ENCODE data around the gene STXBP1.

Gene STXBP1

DNA sequence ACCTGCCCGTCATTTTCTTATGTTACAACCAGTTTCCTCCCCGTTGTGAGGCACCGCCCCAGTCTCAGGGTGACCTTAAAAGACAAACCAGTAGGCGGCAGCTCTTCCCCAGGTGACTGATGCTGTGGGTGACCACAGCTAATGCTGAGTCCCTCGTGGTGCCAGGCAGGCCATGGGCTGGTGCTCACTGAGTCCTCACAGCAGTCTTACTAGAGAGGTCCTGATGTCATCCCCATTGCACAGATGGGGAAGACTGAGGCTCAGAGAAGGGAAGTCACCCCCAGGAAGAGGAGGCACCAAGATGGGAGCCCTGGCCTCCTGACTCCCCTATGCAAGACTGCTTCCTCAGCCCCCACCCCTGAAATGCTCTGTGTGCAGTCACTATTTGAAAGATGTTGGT is 95.7 kb downstream of the STXBP1 start:
- DNase-seq, result no peak
- intact Hi-C loops (cut with DNase I), result no loop called here

DNA sequence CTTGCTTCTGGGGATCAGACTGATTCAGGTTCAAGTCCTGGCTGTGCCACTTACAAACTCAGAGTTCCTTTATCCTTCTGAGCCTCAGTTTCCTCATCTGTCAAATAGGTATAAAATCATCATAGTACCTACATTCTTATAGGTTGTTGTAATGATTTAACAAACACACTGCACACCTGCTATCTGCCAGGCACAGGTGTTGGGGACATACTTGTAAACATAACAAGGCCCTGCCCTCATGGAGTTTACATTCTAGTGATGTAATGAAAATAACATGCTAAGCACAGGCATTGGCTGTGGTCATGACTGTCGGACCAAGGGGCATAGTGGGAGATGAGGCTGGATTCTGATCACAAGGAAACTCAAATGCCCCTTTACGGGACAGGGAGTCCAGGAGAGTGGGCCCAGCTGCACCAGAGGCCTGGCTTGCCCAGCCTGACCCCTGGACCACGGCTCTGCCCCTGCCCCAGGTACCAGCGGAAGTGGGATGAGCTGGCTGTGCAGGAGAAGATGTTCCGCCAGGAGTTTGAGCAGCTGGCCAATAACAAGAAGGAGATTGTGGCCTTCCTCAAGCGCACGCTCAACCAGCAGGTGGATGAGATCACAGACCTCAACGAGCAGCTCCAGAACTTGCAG is 97.0 kb downstream of the STXBP1 start:
- intact Hi-C loops (cut with DNase I), result no loop called here

GRCh38 chr9:127710204-127710783 is 98.2 kb downstream of the STXBP1 start:
- intact Hi-C loops (cut with DNase I), result no loop called here
- no peak for DNase-seq

More for the DNA sequence above, 97.0 kb downstream of the STXBP1 start:
- DNase-seq, result no peak

DNA sequence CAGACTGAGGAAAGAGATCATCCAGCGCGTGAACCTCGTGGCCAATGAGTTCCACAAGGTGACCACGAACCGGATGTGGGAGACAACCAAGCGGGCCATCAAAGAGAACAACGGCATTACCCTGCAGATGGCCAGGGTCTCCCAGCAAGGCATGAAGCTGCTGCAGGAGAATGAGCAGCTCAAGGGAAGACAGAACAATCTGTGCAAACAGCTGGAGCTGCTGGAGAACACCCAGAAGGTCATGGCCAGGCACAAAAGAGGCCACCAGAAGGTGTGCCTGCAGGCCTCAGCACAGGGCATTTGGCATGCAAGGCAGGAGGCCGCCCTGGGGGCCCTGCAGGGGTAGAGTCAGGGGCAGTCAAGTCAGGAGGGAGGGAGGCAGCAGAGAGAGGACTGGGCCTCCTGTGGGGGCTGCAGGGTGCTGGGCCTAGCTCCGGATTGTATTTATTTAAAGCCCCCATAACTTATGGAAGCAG is 99.2 kb downstream of the STXBP1 start:
- intact Hi-C loops (cut with DNase I), result no loop called here

DNA sequence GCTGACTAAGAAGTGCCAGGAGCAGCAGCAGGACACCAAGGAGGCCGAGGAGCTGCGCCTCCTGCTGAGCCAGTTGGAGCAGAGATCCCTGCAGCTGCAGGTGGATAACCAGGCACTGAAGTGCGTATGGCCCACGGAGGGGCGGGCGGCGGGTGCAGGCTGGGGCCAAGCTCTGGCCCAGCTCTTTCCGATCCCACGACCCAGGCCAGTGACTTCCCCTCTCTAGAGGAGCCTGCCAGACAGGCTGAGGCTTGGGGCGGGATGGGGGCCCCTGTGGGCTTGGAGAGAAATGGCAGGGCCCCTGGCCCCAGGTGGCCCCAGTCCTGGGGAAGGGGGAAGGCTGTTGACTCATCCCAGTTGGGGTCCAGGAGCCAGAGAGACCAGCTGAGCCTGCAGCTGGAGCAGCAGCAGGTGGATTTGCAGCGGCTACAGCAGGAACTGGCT is 99.8 kb downstream of the STXBP1 start:
- no peak for DNase-seq
- intact Hi-C loops (cut with DNase I), result no loop called here

More for the DNA sequence above, 99.2 kb downstream of the STXBP1 start:
- no peak for DNase-seq

GRCh38 chr9:127712371-127712770 is 100.3 kb downstream of the STXBP1 start:
- DNase-seq, result no peak
- intact Hi-C loops (cut with DNase I), result no loop called here

DNA sequence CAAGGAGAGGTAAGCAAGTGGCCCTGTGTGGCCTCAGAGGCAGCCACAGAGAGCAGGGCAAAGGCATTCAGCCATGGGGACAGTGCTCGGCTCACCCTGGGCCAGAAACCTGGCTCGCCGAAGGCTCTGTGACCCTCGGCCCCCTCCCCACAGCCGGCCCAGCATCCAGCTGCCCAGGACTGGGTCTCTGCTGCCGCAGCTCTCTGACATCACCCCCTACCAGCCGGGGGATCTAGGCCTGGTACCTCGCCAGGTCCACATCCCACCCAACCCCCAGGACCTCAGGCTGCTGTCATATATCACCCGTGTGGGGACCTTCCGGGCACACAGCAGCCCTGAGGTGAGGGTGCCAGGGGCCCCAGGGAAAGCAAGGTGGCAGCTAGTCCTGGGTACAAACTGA is 100.8 kb downstream of the STXBP1 start:
- DNase-seq, result no peak
- intact Hi-C loops (cut with DNase I), result no loop called here

- no peak for DNase-seq
- intact Hi-C loops (cut with DNase I), result no loop called here
Measured at GRCh38 chr9:127714020-127714750, 102.1 kb downstream of the STXBP1 start.

DNA sequence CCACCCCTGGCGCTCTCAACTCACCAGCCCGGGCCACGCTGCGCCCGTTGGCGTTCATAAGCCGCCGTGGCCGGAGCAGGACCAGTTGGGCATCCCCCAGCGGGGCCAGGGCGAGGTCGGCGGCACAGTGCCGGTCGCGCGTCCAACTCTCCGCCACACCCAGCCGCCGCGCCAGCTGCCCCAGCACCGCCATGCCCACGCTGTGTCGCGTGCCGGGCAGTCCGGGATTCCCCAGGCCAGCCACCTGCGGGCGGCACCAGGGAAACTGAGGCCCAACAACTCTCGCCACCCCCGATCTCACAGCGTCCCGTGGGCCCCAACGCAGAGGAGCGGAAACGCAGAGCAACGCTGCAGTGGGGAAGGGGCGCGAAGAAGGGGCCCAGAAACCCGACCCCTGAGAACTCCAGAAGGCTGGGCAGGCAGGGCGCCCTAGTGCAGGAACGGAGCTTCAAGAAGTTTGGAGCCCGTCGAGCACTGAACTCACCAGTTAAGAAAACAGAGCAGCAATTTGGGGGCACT is 102.9 kb downstream of the STXBP1 start:
- intact Hi-C loops (cut with DNase I), result loop anchor here (5.0 kb wide), 1 partner anchor 123 kb away; no protein-coding TSS in a partner anchor
- no peak for DNase-seq

GRCh38 chr9:127715470-127716337 is 103.6 kb downstream of the STXBP1 start, which contains the start of the genes PTRH1 and TTC16:
TSS of gene PTRH1 (minus strand) at chr9:127715663. CDS start at chr9:127715639, 24 bp downstream.
TSS of gene TTC16 (plus strand) at chr9:127716079. CDS start at chr9:127716146, 67 bp downstream.
- peak; percentile 97 to 100 (median 99) for DNase-seq
- intact Hi-C loops (cut with DNase I), result loop anchor here (5.0 kb wide), 1 partner anchor 123 kb away; no protein-coding TSS in a partner anchor

DNA sequence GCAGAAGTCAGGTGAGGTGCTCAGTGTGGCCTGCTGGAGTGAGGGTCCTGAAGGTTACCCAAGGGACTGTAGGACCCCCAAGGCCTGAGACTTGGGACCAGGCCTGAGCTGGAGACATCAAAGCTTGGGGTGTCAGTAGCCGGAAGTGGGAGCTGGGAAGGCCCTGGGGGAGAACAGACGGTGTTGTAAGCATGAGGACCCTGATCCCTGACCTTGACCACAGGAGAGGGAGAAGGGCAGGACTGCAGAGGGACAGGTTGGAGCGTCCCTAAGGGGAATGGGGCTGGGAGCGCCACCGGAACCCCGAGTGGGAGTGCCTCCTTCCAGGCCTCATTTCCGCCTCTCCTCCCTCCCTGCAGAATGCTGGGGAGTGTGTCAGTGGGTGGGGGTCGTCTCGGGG is 104.3 kb downstream of the STXBP1 start:
- intact Hi-C loops (cut with DNase I), result loop anchor here (5.0 kb wide), 1 partner anchor 124 kb away; no protein-coding TSS in a partner anchor
- no peak for DNase-seq

- intact Hi-C loops (cut with DNase I), result loop anchor here (5.0 kb wide), 1 partner anchor 125 kb away; no protein-coding TSS in a partner anchor
- no peak for DNase-seq
Measured at GRCh38 chr9:127717766-127718165, 105.7 kb downstream of the STXBP1 start.

DNA sequence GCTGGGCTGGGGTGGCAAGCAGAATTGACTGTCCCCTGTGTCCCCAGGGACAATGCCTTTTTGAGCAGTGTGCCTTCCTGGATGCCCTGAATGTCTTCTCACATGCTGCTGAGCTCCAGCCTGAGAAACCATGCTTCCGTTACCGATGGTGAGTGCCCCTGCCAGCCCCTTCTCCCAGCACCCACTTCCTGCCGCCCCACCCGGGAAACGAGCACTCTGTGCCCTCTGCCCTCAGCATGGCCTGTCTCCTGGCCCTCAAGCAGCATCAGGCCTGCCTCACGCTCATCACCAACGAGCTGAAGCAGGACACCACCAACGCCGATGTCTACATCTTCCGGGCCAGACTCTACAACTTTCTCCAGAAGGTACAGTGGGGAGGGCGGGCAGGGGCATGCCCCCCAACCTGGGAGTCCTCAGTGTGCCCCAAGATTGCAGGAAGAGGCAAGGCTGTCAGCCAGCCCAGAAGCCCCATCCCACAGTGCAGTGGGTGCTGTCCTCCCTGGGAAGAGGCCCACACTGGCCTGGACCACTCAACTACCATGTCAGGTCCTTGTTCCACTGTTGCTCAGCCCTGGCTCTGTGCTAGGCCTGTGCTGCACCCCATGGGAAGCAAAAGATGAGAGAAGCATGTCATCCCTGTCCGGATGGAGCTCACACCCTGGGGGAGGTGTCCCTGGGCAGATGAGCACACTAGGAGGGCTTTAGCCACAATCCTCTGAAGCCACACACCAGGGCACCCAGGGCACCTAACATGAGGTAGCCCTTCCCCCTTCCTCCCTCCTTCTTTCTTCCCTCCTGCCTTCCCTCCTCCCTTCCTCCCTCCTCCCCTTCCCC is 108.2 kb downstream of the STXBP1 start:
- intact Hi-C loops (cut with DNase I), result no loop called here
- DNase-seq, result no peak

DNA sequence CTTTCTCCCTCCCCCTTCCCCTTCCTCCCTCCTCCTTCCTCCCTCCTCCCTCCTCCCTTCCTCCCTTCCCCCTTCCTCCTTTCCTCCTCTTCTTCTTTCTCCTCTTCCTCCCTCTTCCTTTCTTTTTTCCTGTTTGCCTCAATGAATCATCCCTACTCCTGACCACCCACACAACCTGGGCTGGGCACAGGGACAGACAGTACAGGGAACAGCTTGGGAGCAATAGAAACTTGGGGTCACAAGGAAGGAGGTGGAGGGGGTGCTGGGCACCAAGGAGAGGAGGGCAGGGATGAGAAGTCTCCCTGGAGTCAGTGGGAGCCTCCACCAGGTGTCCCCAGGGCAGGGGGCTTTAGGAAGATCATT is 108.8 kb downstream of the STXBP1 start:
- peak in 2 of 10 donors; percentile 63 to 91 for DNase-seq
- intact Hi-C loops (cut with DNase I), result no loop called here

DNA sequence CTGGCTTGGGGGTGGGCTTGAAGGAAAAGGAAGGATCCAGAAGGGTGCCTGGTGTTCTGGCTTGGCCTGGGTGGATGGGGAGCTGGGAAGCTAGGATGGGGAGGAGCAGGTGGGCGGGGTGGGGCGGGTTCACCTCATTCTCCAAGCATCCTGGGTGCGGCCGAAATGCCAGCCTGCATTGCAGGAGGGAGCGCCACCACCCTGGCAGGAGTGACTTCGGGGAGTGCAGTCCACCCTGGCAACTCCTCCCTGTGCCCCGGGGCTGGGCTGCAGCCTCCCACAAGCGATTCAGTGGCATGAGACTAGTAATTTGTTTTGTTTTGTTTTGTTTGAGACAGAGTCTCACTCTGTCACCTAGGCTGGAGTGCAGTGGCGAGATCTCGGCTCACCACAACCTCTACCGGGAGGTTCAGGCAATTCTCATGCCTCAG is 109.3 kb downstream of the STXBP1 start:
- DNase-seq, result no peak
- intact Hi-C loops (cut with DNase I), result no loop called here

DNA sequence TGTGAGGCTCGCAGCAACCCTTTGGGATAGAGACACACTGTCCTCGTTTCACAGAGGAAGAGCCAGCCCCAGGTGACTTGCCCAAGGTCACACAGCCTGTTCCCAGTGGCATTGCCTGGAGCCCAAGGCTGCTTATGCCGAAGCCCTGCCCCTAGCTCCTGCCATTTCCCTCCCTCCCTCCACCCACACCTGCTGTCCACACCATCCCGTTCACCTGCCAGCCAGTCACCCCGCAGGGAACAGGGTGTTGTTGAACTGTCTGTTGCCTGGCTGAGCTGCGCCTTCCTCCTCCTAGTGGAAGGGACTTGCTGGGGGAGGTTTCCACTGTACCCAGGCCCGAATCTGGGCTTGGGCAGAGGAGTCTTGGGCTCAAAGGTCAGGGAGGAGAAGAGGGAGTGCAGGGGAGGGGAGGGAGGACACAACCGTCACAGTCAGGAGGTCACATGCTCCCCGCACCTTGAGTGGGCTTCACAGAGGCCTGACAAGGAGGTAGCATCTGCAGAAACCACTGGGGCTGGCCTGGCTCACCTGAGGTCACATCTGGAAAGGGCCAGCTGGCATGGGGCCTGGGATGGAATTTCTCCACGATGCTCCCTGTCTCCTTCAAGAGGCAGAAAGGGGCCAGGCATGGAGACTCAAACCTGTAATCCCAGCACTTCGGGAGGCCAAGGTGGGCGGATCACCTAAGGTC is 110.1 kb downstream of the STXBP1 start:
- intact Hi-C loops (cut with DNase I), result no loop called here
- no peak for DNase-seq

- no peak for DNase-seq
- intact Hi-C loops (cut with DNase I), result no loop called here
Measured at GRCh38 chr9:127723013-127723412, 110.9 kb downstream of the STXBP1 start.

DNA sequence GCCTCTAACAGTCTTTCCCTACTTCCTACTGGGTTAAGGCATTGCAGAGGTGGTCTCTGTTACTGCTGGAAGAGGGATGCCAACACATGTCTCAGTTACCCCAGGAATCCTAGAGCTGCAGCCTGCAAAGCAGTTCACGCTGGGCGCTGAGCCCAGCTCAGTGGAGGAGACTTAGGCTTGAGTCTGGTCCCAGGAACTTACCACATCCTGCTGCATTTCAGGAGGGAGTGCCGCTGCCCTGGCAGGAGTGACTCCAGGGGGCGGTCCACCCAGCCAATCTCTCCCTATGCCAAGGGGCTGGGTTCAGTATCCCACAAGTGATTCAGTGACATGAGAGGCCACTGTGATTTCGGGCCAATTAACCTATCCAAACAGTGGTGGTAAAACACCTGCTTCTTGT is 111.4 kb downstream of the STXBP1 start:
- DNase-seq, result no peak
- intact Hi-C loops (cut with DNase I), result no loop called here
